Measurements from ENCODE around the gene CLCN6.
A peak's percentile ranks its signal among the peaks of the same experiment; 100 is the strongest.
"Not testable (repeated sequence)": the region's sequence is repeated elsewhere in the genome, so short reads cannot be mapped to it uniquely, and the experiment has no call there.

The CLCN6 gene

DNA sequence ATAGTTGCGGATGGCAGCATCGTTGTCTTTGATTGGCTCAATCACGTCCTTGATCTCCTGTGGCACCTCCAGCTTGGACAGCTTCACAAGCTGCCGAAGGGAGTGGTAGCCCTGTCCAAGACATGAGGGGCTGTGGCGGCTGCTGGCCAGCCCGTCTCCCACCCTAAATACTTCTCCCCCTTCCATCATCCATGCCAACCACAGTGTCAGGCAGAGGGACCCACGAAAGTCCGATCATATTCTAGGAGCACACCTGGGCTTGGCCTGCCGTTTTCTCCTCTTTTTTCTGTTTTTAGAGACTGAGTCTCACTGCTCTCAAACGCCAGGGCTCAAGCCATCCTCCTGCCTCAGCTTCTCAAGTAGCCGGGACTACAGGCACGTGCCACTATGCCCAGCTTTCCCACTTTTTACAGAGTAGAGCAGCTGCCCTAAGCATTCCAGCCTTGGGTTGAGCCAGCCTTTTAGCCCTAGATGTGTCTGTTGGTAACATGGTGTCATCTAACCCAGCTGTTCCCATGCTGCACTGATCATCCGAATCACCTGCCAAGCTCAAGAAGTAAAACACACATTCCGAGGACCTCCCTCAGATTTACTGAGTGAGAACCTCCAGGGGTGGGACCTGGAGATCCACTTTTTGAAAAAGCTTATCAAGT, 10.6 kb upstream of the CLCN6 start:
- no peak for DNase-seq

DNA sequence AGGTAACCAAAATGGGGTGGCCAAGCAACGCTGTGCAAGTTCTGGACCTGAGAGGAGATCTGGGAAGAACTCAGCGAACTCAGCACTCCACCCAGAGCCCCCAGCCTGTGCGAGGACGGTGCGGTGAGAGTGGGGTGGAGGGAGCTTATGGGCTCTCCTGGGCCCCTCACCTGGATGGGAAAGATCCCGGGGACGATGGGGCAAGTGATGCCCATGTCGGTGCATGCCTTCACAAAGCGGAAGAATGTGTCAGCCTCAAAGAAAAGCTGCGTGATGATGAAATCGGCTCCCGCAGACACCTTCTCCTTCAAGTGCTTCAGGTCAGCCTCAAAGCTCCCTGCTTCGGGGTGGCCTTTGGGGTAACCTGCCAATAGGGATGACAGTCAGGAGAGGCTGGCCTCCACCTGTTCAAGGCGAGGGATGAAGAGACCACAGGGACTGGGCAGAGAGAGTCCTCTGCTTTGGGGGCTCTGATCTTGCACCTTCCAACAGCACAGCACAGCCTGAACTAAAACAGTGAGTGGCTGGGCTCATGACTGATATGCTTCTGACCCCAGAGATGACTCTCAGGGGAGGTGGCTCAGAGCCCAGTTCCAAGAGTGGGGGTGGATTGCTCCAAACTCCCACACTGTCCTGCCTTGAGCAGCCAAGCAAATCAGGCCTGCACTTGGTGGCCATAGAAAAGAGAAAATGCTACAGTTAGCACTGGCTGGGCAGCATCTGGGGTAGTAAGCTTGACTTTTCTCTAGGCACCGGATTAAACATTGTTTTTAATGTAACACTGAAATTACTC, 9.8 kb upstream of the CLCN6 start:
- DNase-seq, result no peak

GRCh38 chr1:11797525-11798216, 8.3 kb upstream of the CLCN6 start:
- DNase-seq, result no peak

- DNase-seq, result no peak
Observed at GRCh38 chr1:11799099-11799498, 6.9 kb upstream of the CLCN6 start.

DNA sequence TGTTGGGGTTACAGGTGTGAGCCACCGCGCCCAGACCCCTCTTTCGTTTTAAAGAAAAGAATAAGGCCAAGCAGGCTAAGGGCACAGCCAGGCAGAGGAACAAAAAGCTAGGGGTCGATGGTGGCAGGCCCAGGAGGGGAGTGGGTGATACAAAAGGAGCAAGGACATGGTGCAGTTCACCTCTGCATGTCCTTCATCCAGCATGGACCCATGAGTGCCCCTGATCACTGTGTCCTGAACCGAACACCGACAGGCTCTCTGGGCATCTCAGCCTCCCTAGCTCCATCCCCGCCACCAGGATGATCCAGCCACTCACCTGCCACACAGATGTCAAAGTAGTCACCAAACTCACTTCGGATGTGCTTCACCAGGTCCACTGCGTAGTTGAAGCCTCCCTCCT, 6.1 kb upstream of the CLCN6 start:
- DNase-seq, result no peak

DNA sequence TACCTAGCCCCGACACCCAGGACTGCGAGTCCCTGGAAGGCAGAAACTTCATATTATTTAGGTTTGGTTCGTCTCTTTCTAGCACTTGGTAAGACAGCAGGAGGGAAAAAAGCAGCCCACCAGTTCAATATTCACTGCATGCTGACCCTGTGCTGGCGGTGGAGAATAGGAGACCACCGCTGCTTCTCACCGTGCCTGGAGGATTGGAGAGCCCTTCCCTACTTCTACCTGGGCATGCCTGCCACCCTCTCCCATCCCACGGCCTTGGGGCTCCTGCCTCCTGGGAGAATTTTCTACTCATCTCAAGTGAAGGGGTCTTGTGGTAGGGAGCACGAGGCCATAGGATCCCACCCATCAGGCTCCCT, 5.6 kb upstream of the CLCN6 start:
- DNase-seq, result no peak

DNA sequence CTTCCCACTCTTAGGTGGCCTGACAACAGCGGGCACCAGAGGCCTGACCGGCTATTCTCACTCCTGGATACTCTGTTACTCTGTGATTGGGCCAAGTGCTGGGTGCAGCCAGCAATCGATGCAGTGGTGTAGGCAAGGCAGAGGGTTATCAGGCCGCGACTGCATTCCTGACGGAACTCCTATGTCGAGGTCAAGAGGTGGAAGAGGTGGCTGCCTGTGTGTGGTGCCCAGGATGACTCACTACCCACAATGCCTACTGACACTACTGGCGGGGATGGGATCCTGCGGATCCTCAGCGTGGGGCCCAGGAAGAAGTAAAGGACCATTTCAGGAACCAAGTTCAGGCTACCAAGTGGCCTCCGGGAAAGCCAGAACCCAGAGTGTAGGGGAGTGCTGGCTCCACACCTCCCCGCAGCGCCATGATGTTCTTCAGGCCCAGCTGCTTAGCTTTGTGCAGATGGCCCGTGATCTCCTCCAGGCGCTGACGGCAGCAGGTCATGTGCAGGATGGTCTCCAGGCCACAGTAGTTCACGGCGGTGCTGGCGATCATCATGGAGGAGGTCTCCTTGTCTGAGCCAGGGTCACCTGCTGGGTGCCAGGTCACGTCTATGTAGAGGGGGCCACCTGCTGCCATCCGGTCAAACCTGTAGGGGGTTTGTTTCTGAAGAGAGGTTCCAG, 5.1 kb upstream of the CLCN6 start:
- no peak for DNase-seq

DNA sequence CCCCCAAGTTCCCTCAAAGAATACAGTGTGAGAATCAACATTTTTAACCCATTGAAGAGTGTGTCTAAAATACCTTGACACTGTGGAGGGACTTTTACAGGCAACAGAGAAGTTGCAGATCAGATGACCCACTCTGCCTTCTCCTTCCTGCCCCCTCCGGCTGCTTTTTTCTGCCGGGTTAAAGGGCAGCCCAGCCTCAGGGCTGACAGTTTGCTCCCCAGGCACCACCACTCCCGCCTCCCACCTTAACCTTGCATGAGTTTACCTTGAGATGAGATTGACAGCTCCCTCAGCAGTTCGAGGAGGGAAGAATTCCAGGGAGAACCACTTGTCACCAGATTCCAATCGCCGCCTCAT, 3.4 kb upstream of the CLCN6 start:
- DNase-seq, result no peak

DNA sequence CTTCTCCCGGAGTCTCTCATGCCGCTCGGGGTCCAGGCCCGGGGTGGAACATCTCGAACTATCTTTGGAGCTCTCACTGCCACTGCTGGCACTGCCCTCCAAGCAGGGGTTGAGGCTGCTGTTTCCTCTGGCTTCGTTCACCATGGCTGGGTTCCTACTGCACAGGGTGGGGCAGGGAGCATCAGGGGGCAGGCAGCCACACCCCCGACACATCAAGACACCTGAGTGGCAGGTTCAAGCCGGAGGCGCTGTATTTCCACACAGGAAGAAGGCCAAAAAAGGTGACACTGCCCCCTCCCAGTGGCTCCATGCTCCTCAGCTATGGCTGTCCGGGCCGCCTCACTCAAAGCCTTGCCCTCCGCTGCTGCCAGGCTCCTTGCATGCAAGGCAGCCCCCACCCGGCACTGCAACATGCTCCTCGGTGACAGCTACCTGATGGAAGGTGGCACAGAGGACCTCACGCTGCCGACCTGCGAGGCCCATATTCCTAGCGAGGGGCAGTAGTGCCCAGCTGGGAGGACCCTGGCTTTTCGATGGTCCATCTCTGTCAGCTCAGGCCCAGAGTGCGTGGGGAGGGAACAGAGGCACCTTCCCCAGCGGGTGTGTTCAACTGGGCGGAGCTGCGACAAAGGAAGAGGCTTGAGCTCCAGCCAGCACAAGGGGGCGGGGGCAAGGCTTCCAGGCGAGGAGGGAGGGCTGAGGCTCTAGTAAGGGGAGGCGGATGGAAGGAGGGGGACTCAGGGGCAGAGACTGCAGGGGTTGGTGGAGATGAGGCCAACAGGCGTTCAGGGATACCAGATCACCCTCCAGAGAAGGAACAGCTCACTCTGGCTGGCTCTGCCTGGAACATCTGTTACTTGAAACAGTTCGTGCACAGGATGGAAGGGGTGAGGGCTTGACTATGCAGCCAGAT, 2.8 kb upstream of the CLCN6 start:
- DNase-seq, result peak; percentile 92

DNA sequence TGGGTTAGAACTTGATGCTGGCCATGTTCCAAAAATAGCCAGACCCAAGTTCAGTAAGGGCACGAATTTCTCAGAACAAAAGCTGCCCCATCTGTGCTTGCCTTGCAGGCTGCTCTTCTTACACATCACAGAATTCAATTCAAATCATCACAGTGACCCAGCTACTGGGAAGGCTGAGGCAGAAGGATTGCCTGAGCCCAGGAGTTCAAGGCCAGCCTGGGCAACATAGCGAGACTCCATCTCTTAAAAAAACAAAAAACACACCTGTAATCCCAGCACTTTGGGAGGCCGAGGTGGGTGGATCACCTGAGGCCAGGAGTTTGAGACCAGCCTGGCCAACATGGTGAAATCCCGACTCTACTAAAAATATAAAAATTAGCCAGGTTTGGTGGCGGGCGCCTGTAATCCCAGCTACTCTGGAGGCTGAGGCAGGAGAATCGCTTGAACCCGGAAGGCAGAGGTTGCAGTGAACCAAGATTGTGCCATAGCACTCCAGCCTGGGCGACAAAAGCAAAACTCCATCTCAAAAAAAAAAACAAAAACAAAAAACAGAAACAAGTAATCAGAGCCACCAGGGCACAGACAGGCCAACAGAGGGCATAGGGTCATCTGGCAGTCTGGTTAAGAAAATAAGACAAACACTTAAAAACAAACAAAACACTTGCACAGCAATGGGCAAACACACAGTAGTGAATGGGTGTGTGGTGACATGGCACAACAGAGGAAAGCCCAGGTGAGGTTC, 1.9 kb upstream of the CLCN6 start:
- DNase-seq, result not testable (repeated sequence)

GRCh38 chr1:11804666-11805421, 1.1 kb upstream of the CLCN6 start:
- peak; percentile 10 for DNase-seq

GRCh38 chr1:11806307-11806936, 431 bp downstream of the CLCN6 start:
- DNase-seq, result no peak

DNA sequence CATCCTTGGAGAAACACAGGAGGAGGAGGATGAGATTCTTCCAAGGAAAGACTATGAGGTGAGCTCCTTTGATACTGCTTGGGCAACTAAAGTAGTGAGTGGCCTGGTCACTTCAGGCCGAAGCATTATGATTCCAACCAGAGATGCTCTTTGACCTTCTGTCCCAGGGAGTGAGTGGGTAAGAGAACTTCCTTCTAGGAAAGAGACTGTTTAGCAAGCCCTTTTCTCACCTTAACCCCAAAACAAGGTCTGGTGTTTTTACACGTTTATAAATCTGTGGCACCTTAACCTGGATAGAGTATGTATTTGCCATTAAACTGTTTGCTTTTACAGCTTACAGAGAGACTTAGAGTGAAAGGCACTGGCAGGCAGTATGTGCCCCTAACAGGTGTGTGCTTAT, 1.1 kb downstream of the CLCN6 start:
- no peak for DNase-seq

- no peak for DNase-seq
Observed at GRCh38 chr1:11813021-11813420, 7.0 kb downstream of the CLCN6 start.

GRCh38 chr1:11817192-11817591, 11.2 kb downstream of the CLCN6 start:
- DNase-seq, result no peak

- no peak for DNase-seq
Observed at GRCh38 chr1:11822091-11822490, 16.1 kb downstream of the CLCN6 start.

DNA sequence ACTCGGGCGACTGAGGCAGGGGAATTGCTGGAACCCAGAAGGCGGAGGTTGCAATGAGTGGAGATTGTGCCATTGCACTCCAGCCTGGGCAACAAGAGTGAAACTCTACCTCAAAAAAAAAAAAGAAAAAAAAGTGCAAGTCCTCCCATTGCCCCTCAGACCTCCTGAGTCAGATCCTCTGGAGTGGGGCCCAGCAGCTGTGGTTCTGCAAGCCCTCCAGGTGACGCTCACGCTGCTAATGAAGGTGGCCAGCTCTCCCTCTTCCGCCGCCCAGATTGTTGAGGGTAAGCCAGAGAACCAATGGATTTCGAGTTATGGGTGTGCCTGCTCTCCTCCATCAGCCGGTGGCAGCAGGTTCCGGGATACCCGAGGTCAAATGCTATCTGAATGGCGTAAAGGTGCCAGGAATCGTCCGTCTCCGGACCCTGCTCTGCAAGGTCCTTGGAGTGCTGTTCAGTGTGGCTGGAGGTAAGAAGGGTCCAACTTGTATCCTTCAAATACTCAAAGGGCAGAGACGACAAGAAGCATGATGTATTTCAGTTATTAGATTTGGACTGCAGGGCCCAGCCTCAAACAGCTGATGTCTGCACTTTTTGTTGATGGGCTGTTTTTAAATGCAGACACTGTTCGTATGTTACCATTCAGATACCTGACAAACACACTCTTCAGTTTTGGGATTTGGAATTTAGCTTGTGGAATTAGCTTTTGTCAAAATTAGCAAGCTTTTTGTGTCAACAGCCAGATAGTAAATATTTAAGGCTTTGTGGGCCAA, 17.6 kb downstream of the CLCN6 start:
- DNase-seq, result no peak

- no peak for DNase-seq
Observed at GRCh38 chr1:11825131-11825530, 19.1 kb downstream of the CLCN6 start.

DNA sequence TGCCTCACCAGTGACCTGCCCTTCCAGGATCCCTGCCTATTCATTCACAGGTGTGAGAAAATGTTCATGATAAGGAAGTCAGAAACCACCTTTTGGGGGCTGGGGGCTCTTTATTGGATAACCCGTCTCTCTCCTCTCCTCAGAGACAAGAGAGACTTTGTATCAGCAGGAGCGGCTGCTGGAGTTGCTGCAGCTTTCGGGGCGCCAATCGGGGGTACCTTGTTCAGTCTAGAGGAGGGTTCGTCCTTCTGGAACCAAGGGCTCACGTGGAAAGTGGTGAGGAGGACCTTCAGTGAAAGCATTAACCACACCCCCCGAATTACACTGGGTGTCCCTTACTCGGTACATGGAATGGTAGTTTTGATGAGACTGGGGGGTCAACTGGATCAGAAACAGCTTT, 21.0 kb downstream of the CLCN6 start:
- DNase-seq, result no peak

- DNase-seq, result no peak
Observed at GRCh38 chr1:11828511-11828910, 22.5 kb downstream of the CLCN6 start.

Data from NCI-H1694 (cell line).